ENCODE data around the gene CRIM1.
A peak's percentile ranks its signal among the peaks of the same experiment; 100 is the strongest.

Gene CRIM1

GRCh38 chr2:36559221-36559942 lies 203.8 kb downstream of the CRIM1 start:
- FAIRE-seq: no peak

- no peak for FAIRE-seq
Observed at GRCh38 chr2:36560726-36561125, 205.1 kb downstream of the CRIM1 start.

GRCh38 chr2:36561237-36561944 lies 205.8 kb downstream of the CRIM1 start:
- FAIRE-seq: no peak

- FAIRE-seq: peak; percentile 50
Observed at GRCh38 chr2:36562240-36562639, 206.7 kb downstream of the CRIM1 start.

GRCh38 chr2:36562973-36563532 lies 207.5 kb downstream of the CRIM1 start:
- no peak for FAIRE-seq

GRCh38 chr2:36564377-36564930 lies 208.9 kb downstream of the CRIM1 start:
- FAIRE-seq: no peak

GRCh38 chr2:36565712-36566111 lies 210.1 kb downstream of the CRIM1 start:
- FAIRE-seq: no peak

GRCh38 chr2:36566887-36567286 lies 211.3 kb downstream of the CRIM1 start:
- no peak for FAIRE-seq

GRCh38 chr2:36567711-36568408 lies 212.3 kb downstream of the CRIM1 start:
- FAIRE-seq: no peak

- FAIRE-seq: no peak
Observed at GRCh38 chr2:36568516-36569246, 213.1 kb downstream of the CRIM1 start.

- no peak for FAIRE-seq
Observed at GRCh38 chr2:36569267-36569856, 213.8 kb downstream of the CRIM1 start.

- no peak for FAIRE-seq
Observed at GRCh38 chr2:36570416-36570815, 214.8 kb downstream of the CRIM1 start.

- FAIRE-seq: no peak
Observed at GRCh38 chr2:36572054-36572718, 216.6 kb downstream of the CRIM1 start.

- FAIRE-seq: no peak
Observed at GRCh38 chr2:36572719-36573059, 217.1 kb downstream of the CRIM1 start.

GRCh38 chr2:36573165-36573564 lies 217.6 kb downstream of the CRIM1 start:
- FAIRE-seq: no peak

- no peak for FAIRE-seq
Observed at GRCh38 chr2:36574560-36574959, 219.0 kb downstream of the CRIM1 start.

GRCh38 chr2:36577884-36578283 lies 222.3 kb downstream of the CRIM1 start:
- FAIRE-seq: no peak

GRCh38 chr2:36578343-36579296 lies 223.0 kb downstream of the CRIM1 start:
- no peak for FAIRE-seq

GRCh38 chr2:36579297-36579664 lies 223.7 kb downstream of the CRIM1 start:
- no peak for FAIRE-seq

- FAIRE-seq: no peak
Observed at GRCh38 chr2:36582538-36582937, 227.0 kb downstream of the CRIM1 start.
